Retinal pigment epithelial cell (primary cell): ENCODE data around the gene P4HTM.

Experiments
- DNase-seq: peaks from one replicate; pipeline ENCODE4 v3.0.0-alpha.2; 2010; ENCODE audit warnings: low read depth
- H3K4me3 ChIP-seq: 2 replicates; pipeline ENCODE4 v1.5.1; 2011; ENCODE audit warnings: mild to moderate bottlenecking, low read length, control low read depth, moderate library complexity
- TF ChIP-seq, protein P1 (sequence below): conservative IDR thresholded peaks from 2 replicates; pipeline ENCODE4 v1.5.1; 2011; ENCODE audit warnings: low read depth, low read length, control low read depth, inconsistent platforms

The P4HTM gene

DNA sequence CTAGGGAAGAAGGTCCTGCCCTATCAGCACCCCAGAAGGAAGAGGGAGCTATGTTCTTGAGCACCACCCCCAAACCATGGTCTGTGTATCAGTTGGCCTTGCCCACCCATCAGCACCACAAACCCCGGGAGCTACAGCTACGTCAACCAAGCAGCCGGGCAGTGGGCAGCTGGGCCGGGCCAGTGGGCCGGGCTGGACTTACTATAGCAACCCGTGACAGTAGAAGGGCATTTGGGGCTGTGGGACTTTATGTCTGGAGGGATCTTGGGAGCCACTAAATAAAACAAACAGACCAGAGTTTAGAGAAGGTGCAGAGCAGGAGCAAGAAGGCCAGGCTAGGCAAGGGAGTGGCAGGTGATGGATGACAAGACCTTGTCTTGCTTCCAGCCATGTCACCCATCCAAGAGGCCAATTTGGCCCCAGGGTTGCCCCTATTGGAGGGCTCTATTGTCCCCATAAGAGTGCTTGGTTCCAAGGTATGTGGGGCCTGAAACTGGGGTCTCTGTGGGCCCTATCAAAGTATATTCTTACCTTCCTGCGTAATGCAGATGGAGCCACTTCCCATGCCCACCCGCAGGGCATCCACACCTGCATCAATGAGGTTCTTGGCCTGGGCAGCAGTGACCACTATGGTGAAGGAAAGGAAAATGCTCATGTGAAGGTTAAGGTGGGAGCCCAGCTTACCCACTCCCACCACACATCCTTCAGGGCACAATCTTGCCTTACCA lies 35.9 kb downstream of the P4HTM start:
- H3K4me3 ChIP-seq: no peak overlapping the region
- no peak for DNase-seq
- TF ChIP-seq, protein P1, sequence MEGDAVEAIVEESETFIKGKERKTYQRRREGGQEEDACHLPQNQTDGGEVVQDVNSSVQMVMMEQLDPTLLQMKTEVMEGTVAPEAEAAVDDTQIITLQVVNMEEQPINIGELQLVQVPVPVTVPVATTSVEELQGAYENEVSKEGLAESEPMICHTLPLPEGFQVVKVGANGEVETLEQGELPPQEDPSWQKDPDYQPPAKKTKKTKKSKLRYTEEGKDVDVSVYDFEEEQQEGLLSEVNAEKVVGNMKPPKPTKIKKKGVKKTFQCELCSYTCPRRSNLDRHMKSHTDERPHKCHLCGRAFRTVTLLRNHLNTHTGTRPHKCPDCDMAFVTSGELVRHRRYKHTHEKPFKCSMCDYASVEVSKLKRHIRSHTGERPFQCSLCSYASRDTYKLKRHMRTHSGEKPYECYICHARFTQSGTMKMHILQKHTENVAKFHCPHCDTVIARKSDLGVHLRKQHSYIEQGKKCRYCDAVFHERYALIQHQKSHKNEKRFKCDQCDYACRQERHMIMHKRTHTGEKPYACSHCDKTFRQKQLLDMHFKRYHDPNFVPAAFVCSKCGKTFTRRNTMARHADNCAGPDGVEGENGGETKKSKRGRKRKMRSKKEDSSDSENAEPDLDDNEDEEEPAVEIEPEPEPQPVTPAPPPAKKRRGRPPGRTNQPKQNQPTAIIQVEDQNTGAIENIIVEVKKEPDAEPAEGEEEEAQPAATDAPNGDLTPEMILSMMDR: no peak

GRCh38 chr3:49026536-49026935 lies 36.5 kb downstream of the P4HTM start:
- no peak overlapping the region for H3K4me3 ChIP-seq
- no peak for DNase-seq
- TF ChIP-seq, protein P1: no peak

GRCh38 chr3:49027634-49028033 lies 37.6 kb downstream of the P4HTM start:
- no peak overlapping the region for H3K4me3 ChIP-seq
- DNase-seq: no peak
- TF ChIP-seq, protein P1: no peak

- H3K4me3 ChIP-seq: peak overlapping the region; percentile 87
- DNase-seq: no peak
- TF ChIP-seq, protein P1: no peak
Observed at GRCh38 chr3:49028298-49028672, 38.2 kb downstream of the P4HTM start.

- TF ChIP-seq, protein P1: peak; percentile 10
- DNase-seq: no peak
- H3K4me3 ChIP-seq: peak within 1 kb of the TSS; percentile 87
Observed at GRCh38 chr3:49028673-49029562, 38.9 kb downstream of the P4HTM start, which contains the start of gene IMPDH2. Gene IMPDH2, minus strand, starts transcription at chr3:49029398. Its CDS starts 48 bp downstream, at chr3:49029350.

DNA sequence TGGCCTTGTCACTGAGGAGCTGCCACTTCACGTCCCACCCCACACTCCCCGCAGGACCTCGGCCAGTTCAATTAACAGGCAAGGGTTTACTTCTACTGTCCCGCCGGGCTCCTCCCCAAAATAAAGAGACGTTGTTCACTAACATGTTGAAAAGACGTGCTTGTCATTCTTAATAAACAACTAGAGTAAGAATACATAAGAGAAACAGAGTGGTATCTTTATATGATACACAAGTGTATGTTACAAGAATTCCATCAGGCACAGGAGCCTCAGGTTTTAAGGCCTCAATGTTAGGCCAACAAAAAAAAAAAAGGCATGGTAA lies 39.5 kb downstream of the P4HTM start:
- no peak for DNase-seq
- H3K4me3 ChIP-seq: peak overlapping the region; percentile 87
- TF ChIP-seq, protein P1: no peak
